ENCODE results near the gene GNPTG.

Gene GNPTG

DNA sequence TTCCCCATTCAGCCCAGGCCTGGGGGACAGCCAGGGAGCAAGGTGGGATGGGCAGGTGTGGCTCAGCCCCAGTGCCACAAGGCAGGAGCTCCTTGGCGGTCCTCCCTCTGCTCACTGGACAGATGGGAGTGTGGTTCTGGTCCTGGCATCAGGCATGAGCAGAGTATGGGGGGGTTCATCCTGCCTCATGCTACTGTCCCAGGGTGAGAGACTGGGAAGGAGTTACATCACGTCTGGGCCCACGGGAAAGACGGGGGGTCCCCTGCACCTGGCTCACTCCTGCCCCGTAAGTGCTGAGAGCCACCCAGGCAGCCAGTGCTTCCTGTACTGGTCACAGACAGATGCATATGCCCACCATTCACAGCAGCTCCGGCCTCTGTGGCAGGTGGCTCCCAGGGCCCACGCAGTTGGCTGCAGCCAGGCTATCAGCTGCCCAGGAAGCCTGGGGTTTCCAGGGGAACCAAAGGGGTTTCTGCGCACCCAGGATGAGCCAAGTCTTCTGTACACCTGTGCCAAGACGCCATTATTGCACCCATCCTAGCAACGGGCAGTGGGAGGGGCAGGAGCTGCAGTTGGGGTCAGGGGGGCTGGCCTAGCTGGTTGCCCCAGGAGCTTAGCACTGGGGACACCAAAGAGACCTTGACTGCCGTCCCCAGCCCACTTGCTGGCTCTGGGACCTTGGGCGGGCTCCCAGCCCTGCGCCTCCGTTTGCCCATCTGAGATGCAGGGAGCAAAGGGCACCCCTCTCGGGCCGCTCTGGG is 16.3 kb upstream of the GNPTG start:
- DNase-seq: no peak

DNA sequence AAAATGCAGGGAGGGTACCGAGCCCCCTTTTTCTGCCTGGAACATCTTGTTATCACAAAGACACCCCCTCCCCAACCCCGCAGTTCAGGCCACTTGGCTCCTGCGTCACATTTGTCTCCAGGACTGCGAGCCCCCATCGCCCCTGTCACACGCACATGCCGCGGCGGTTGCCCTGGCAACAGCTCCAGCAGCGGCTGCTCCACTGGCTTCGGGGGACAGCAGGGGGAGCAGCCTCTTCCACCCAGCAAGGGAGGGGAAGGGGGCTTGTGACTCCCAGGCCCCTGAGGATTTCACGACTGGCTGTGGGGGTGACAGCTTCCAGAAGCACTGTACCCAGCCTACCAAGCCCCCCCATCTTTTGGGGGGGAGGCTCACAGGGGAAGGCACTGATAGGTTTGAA is 15.7 kb upstream of the GNPTG start:
- no peak for DNase-seq

DNA sequence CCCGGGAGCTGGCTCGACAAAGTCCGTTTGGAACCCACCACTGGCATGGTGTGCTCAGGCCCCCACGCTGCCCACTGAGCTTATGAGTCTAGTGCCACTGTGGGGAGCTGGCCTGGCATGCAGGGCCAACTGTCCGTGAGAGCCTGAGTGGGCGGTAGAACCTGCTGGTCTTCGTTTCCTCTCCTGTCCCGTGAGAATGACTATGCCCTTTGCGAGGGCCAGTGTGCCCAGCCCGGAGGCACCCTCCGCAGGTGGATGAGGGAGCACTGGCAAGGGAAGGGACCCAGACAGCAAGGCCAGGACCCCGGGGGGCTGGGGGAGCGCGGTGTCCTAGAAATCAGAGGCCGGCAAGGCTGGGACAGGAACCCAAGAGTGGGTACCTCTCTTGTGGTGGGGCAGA is 15.1 kb upstream of the GNPTG start:
- no peak for DNase-seq

DNA sequence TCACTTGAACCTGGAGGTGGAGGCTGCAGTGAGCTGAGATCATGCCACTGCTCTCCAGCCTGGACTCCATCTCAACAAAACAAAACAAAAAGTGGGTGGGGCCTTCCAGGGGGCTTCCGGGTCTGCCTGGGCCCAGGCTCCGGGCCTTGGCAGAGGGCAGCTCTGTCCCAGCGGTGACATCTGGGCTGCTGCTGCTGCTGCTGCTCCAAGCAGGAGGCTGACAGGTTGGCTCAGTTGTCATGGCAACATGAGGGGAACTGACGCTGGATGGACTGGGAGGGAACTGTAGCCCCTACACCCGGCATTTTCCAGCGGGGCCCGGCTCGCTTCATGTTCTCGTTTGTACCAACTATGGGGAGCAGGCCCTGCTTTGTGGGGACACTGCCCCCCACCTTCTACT is 14.2 kb upstream of the GNPTG start:
- no peak for DNase-seq

DNA sequence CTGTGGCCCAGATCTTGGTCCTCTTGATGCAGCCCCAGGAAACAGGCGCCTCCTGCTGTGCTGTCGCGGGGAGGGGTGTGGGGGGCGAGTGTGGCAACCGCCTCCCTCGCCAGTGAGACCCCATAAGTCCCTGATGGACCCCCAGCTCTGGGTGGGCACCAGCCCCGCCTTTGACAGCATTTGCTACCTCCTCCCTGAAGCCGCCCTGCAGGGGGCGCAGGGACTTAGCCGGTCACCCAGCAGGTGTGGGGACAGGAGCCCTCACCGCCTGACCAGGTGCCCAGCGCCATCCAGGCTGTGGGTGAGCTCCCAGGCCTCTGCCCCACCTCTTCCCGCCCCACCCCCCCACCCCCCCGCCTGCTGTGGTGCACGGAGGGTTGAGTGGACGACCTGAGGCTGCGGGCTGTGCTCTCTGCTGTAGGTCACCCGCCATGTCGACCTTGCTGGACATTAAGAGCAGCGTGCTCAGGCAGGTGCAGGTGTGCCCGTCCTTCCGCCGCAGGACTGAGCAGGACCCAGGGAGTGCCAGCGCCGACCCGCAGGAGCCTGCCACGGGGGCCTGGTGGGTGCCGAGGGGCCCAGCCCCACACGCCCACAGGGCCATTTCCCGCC is 13.5 kb upstream of the GNPTG start:
- DNase-seq: no peak

DNA sequence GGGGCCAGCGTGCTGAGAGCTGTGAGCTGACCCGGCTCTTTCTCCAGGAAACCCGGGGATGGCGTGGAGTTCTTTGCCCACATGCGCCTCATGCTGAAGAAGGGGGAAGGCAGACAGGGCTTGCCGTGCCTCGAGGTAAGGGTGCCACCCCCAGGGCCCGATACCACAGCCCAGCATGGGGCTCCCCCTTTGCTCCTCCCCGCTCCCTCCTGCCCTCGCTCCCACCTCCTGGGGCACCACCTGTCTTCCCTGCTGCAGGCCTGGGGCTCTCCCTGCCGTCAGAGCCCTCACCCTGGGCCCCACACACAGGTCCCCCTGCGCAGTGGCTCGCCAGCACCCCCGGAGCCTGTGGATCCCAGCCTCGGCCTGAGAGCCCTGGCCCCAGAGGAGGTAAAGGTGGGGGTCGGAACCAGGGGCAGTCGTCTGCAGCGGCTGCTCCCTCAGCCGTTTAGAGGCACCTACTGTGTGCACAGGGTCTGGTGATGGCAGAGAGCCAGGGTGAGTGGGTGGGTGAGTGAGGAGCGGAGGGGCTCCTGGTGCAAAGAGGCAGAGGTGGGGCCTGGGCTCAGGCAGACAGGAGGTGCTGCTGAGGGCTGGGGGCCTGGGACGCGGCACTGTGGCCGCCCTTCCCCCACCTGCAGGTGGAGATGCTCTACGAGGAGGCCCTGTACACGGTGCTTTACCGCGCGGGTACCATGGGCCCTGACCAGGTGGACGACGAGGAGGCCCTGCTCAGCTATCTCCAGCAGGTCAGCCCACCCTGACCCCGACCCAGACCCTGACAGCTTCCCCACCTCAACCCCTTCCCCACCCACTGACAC is 12.7 kb upstream of the GNPTG start:
- DNase-seq: no peak

DNA sequence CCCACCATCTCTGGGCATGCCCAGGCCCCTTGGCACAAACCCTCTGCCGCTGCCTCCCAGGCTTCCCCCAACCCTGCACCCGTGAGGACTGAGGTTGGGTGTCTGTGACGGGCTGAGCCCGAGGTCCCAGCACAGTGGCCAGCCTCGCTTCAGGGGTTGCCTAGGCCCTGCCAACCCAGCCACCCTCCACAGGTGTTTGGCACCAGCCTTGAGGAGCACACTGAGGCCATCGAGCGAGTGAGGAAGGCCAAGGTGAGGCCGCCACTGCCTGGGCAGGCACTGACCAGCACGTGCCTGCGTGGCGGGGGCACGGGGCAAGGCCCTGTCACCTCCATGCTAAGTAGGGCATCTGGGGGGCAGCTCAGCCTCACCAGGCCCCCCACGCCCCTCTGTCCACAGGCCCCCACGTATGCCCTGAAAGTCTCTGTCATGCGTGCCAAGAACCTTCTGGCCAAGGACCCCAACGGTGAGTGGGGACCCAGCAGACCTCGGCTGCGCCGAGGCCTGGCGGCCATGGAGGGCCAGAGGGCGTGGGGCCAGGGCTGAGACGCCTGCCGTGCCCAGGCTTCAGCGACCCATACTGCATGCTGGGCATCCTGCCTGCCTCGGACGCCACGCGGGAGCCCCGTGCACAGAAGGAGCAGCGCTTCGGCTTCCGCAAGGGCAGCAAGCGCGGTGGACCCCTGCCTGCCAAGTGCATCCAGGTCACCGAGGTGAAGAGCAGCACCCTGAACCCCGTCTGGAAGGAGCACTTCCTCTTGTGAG is 10.8 kb upstream of the GNPTG start:
- no peak for DNase-seq

DNA sequence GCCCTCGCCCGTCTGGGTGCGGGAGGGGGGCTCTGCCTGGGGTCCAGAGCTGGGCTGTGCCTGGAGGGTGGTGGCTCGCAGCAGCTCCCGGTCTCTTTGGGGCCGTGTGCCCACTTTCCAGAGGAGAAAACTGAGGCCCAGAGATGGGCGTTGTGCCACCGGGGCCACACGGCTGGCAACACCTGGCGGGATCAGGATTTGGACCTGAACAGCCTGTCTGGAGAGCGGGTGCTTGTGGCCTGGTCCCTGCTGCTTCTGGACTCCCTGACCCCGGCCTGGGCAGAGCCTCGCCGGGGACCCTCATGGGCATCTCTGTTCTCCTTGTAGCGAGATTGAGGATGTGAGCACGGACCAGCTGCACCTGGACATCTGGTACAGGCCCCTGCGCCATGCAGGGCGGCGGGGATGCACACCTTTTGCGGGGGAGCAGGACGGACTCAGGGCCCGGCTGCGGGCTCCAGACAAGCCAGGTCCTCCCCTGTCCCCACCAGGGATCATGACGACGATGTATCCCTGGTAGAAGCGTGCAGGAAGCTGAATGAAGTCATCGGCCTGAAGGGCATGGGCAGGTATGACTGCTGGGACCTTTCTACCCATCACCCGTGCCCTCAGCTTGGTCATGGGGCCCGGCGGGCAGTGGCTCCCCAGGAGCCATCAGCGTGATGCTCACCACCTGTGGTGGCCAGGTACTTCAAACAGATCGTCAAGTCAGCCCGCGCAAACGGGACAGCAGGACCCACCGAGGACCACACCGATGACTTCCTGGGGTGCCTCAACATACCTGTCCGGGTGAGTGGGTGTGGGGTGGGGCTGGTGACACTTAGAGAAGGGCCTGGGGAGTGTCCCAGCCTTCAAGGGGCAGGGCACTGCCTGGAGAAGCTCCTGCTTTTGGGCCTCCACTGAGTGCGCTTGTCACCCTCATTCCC is 10.0 kb upstream of the GNPTG start:
- no peak for DNase-seq

DNA sequence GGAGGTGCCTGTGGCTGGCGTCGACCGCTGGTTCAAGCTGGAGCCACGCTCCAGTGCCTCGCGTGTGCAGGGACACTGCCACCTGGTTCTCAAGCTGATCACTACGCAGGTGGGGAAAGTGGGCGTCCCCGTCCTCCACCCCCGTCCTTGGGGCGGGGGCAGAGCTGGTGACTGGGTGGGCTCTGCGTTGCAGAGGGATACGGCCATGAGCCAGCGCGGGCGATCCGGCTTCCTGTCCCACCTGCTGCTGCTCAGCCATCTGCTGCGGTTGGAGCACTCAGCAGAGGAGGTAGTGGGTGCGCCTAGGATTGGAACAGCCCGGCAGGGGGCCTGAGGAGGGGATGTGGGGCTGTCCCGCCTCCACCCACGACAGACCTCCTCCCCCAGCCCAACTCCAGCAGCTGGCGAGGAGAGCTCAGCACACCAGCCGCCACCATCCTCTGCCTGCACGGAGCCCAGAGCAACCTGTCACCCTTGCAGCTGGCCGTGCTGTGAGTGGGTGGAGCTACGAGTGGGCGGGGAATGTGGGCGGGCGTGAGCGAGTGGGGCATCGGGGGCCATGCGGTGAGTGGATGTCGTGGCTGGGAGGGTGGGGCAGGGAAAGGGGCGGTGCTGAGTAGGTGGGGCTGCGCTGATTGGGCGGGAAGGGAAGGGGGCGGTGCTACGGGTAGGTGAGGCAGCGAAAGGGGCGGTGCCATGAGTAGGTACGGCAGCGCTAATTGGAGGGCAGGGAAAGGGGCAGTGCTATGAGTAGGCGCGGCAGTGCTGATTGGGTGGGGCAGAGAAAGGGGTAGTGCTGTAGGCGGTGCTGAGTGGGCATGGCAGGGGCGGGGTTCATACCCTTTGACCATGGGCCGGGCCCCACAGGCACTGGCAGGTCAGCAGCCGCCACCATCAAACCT is 9.0 kb upstream of the GNPTG start:
- DNase-seq: peak; percentile 95

DNA sequence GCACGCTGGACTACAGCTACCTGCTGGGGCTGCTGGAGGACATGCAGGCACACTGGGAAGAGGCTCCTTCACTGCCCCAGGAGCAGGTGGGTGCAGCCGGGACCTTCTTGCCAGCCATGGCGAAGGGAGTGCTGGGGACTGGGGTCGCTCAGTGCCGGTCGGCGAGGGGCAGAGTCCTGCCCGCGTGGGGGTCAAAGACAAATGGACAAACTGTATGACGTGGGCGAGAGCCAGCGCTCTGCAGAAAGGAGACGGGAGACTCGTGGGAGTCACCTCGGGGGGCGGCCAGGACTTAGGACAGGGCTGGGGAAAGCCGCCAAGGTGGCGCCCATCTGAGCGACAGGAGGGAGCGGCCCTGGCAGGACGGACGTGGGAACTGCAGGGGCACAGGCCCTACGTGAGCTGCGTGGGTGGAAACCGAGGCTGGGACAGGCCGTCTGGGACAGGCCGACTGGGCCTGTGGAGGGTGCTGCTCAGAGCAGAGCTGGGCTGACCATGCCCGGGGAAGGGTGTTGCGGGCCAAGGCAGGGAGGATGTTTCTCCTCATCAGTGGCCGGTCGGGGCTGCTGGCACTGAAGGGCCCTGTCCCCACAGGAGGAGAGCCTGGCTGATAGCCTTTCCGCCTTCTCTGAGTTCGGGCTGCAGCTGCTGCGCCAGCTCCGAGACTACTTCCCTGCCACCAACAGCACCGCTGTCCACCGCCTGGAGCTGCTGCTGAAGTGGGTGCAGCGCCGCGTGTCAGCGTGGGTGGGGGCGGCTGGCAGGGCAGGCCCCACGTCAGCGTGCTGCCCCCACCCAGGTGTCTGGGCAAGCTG is 8.1 kb upstream of the GNPTG start:
- no peak for DNase-seq

DNA sequence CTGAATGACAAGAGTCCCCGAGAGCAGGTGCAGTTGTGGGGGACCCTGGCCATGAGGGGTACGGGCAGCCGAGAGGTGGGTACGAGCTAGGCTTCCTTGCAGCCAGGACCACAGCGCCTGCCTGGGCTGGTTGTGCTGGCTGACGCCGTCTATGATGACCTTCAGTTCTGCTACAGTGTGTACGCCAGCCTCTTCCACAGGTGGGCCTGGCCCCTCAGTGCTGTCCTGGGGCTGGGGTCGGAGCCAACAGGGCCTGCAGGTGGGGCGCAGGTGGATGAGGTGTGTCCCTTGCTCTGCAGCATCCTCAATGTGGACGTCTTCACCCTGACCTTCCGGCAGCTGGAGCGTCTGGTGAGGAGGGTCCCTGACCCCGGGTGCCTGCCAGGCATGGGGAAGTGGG is 7.2 kb upstream of the GNPTG start:
- no peak for DNase-seq

DNA sequence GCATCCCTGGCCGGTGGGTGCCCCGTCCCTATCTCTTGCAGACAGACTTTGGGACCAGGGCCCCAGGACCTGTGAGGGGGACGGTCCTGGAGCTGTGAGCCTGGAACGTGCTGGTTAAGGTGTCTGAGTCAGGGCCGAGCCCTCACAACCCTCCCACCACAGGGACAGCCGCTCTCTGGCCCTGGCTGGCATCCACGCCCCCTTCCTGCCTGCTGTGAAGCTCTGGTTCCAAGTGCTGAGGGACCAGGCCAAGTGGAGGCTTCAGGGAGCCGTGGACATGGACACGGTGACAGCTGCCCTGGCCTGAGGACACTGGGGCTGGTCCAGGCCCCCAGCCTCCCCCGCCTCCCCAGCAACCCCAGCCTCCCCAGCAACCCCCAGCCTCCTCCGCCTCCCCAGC is 6.6 kb upstream of the GNPTG start:
- DNase-seq: no peak

DNA sequence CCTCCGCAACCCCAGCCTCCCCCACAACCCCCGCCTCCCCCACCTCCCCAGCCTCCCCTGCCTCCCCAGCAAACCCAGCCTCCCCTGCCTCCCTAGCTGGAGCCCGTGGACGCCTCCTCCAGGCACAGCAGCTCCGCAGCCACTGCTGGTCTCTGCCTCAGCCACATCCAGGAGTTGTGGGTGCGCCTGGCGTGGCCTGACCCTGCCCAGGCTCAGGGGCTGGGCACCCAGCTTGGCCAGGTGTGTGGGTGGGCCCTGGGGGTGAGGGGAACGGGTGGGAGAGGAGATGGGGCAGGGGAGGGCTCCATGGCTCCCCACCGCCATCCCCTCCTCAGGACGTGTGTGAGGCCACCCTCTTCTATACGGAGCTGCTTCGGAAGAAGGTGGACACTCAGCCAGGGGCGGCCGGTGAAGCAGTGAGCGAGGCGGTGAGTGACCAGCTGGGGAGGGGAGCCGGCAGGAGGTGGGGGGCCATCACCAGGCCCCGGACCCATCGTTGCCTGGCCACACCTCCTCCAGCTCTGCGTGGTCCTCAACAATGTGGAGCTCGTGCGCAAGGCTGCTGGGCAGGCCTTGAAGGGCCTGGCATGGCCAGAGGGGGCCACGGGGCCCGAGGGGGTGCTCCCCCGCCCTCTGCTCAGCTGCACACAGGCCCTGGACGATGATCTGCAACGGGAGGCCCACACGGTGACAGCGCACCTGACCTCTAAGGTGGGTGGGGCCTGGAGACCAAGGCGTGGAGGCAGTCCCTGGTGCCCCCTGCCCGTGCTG is 5.9 kb upstream of the GNPTG start:
- DNase-seq: no peak

DNA sequence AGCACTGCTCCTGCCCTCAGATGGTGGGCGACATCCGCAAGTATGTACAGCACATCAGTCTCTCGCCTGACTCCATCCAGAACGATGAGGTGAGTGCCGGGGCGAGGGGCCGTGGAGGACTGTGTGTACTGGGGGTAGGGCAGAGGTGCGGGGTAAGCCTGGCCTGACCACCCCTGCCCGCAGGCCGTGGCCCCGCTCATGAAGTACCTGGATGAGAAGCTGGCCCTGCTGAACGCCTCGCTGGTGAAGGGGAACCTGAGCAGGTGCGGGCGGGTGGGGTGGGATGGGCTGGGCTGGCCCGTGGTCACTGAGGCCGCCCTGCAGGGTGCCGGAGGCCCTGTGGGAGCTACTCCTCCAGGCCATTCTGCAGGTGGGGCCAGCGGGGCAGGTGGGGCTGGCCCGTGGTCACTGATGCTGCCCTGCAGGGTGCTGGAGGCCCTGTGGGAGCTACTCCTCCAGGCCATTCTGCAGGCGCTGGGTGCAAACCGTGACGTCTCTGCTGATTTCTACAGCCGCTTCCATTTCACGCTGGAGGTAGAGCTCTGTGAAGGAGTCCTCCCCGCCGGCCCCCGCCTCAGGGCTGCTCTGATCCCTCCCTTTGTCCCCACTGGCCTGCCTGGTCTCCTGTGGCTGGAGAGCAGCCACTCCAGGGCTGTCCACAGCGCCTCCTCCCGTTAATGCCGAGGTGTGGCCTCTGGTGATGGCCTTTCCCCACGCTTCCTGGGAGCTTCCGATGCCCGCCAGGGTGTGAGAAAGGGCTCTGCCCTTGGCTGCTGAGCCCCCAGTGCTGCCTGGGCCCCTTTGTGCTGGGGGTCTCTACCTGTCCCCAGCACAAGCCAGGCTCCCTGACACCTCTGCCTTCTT is 5.1 kb upstream of the GNPTG start:
- DNase-seq: no peak

DNA sequence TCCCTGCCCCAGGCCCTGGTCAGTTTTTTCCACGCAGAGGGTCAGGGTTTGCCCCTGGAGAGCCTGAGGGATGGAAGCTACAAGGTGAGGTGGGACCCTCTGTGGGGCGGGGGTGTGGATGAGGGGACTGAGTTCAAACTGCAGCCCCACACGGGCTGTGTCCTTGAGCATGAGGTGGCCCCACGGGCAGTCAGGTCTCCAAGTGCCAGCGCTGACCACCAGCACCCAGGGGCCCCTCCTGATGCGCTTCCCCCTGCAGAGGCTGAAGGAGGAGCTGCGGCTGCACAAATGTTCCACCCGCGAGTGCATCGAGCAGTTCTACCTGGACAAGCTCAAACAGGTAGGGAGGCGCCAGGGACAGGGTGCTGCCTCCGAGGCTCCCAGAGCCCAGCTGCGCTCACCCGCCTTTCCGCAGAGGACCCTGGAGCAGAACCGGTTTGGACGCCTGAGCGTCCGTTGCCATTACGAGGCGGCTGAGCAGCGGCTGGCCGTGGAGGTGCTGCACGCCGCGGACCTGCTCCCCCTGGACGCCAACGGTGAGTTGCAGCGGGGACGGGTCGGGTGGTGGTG is 4.4 kb upstream of the GNPTG start:
- no peak for DNase-seq

DNA sequence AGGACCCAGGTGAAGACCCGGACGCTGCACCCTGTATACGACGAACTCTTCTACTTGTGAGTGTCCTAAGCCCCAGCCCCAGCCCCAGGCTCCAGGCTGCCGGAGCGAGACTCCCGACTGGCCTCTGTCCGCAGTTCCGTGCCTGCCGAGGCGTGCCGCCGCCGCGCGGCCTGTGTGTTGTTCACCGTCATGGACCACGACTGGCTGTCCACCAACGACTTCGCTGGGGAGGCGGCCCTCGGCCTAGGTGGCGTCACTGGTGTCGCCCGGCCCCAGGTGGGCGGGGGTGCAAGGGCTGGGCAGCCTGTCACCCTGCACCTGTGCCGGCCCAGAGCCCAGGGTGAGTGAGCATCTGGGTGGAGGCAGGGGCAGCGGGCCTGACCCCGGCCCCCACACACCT is 3.8 kb upstream of the GNPTG start:
- no peak for DNase-seq

DNA sequence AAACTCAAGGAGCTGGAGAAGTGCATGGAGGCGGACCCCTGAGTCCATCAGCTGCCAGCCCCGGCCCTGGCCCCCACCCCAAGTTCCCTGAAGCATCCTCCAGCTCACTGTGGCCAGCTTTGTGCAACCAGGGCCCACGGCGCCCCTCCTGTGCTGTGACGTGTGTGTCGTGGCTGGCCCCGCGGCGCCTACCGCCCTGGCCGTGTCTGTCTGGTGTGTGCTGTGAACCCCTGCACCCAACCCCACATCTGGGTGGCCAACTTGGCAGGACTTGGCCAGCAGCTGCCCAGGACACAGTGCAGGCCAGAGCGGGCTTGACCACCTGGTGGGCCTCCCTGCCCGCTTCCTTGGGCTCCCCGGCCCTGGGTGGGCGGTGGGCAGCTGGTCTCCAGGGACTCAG is 3.3 kb upstream of the GNPTG start:
- no peak for DNase-seq

DNA sequence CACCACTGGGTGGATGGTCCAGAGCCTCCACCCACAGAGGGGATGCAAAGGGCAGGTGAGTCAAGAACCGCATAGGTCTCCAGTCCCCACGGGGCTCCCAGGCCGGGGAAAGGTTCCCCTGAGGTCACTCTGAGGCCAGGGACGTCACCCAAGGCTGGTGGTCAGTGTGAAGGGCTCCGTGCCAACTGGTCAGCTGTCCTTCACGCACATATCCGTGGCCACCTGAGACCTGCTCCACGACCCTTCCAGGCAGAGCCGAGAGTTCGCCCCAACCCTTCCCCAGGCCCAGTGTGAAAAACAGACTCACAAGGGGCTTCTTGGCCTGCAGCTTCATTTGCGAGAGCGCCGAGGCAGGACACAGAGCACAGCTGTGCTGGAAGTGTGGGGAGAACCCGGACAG is 2.8 kb upstream of the GNPTG start:
- no peak for DNase-seq
